ENCODE measurements around the gene RAD9A. TPM values are rescaled to one million over a fixed set of nuclear protein-coding genes. Genes with fewer than 3 reads are reported as not detected.

Gene RAD9A
- polyA plus RNA-seq, 3 donors = 3.7 to 31.7 (median 3.8) TPM

DNA sequence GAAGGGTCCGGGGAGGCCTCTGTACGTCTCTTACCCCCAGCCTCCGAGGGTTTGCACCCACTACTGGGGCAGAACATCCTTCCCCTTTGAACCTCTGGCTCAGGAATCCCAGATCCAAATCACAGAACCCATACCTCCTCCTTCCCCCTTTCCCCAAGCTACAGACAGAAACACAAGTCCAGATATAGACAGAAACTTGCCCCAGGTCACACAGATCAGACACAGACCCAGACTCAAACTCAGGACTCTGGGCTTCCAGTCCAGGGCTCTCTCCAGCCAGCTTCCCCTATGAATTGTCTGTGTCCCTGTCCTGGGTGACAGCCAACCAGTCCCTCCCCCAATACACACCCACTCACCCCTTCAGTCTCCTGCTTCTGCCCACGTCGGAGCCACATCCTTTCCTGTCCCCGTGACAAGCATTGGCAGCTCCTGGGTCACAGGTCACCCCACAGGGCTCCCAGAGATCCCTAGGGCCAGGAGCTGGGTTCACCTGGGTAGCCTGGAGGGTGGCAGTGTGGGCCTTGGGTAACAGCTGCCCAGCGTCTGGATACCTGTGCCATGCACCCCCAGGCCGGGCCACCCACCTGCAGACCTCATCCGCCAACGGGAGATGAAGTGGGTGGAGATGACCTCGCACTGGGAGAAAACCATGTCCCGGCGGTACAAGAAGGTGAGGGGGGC is 12.9 kb downstream of the RAD9A start:
- peak overlapping the region; percentile 84 for H3K4me2 ChIP-seq (replicated peaks; ENCODE audit: extremely low read depth, low read length, poor library complexity, severe bottlenecking)

DNA sequence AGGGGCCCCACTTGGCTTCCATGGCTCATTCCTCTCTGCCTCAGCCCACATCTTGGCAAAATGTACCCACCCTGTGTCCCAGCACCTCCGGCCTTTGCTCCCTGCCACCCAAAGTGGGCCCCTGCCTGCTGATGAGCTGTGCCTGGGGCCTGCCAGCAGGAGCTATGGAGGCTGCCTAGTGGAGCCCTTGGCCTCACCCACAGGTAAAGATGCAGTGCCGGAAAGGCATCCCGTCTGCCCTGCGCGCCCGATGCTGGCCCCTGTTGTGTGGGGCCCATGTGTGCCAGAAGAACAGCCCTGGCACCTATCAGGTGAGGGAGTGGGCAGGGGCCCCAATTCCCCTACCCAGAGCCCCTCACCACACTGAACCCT is 13.4 kb downstream of the RAD9A start:
- no peak overlapping the region for H2AFZ ChIP-seq (ENCODE audit: insufficient read depth, low read depth, low read length, poor library complexity, severe bottlenecking)
- H4K20me1 ChIP-seq (ENCODE audit: insufficient read depth, low read length) = peaks cover 57% of the 10 kb centered on the region
- peaks cover 15 to 21% of the 10 kb centered on the region in 2 donors for H3K36me3 ChIP-seq (replicated peaks in 1 of 2; ENCODE audit: control insufficient read depth in 1 of 2, insufficient read depth in 2 of 2, low read length in 2 of 2)
- 91% methylated on average over 6 of the region's 6 CpGs for WGBS (ENCODE audit: insufficient coverage)
- no peak overlapping the region for H3K9ac ChIP-seq (ENCODE audit: insufficient read depth, low read length, poor library complexity, severe bottlenecking)
- no peaks in the 10 kb centered on the region for H3K27me3 ChIP-seq (ENCODE audit: control insufficient read depth in 2 of 2, insufficient read depth in 2 of 2, low read length in 2 of 2)
- H3K4me2 ChIP-seq (replicated peaks; ENCODE audit: extremely low read depth, low read length, poor library complexity, severe bottlenecking) = peak overlapping the region; percentile 84
- H3K4me1 ChIP-seq (ENCODE audit: control insufficient read depth in 1 of 2, insufficient read depth in 2 of 2, low read length in 2 of 2) = peaks cover 82 to 94% of the 10 kb centered on the region in 2 donors
- Mint-ChIP-seq H3K4me3 (peak overlapping the region; percentile 63 to 93), H3K9me3 (no peaks in the 10 kb centered on the region), H3K36me3 (peaks cover 23 to 36% of the 10 kb centered on the region in 2 donors), H3K27me3 (ENCODE audit: low read depth in 3 of 3) (no peaks in the 10 kb centered on the region), H3K27ac (peak overlapping the region in 4 of 7 donors; percentile 25 to 93 (median 57)), H3K4me1 (peaks cover 85% of the 10 kb centered on the region)
- DNase-seq = no peak
- H3K27ac ChIP-seq (ENCODE audit: low read depth in 1 of 2, low read length in 2 of 2) = peak overlapping the region; percentile 65 to 85
- H3K9me3 ChIP-seq (replicated peaks in 1 of 2; ENCODE audit: control insufficient read depth in 1 of 2, insufficient read depth in 1 of 2, low read length in 2 of 2) = no peaks in the 10 kb centered on the region
- H3K4me3 ChIP-seq (replicated peaks in 1 of 3; ENCODE audit: low read depth in 2 of 3, low read length in 3 of 3) = peak overlapping the region in 1 of 3 experiments; percentile 82
- intact Hi-C loops (cut with micrococcal nuclease) = no loop called here
- H3K79me2 ChIP-seq (ENCODE audit: insufficient read depth, low read length) = peaks cover 56% of the 10 kb centered on the region
- TF ChIP-seq, protein P1, sequence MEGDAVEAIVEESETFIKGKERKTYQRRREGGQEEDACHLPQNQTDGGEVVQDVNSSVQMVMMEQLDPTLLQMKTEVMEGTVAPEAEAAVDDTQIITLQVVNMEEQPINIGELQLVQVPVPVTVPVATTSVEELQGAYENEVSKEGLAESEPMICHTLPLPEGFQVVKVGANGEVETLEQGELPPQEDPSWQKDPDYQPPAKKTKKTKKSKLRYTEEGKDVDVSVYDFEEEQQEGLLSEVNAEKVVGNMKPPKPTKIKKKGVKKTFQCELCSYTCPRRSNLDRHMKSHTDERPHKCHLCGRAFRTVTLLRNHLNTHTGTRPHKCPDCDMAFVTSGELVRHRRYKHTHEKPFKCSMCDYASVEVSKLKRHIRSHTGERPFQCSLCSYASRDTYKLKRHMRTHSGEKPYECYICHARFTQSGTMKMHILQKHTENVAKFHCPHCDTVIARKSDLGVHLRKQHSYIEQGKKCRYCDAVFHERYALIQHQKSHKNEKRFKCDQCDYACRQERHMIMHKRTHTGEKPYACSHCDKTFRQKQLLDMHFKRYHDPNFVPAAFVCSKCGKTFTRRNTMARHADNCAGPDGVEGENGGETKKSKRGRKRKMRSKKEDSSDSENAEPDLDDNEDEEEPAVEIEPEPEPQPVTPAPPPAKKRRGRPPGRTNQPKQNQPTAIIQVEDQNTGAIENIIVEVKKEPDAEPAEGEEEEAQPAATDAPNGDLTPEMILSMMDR (IDR thresholded peaks at IDR 0.05) = no peak

More for the DNA sequence above, 12.9 kb downstream of the RAD9A start:
- Histone ChIP-seq H2AFZ (ENCODE audit: insufficient read depth, low read depth, low read length, poor library complexity, severe bottlenecking) (peak overlapping the region; percentile 63), H3K36me3 (replicated peaks in 1 of 2; ENCODE audit: control insufficient read depth in 1 of 2, insufficient read depth in 2 of 2, low read length in 2 of 2) (peaks cover 20 to 24% of the 10 kb centered on the region in 2 donors), H3K4me3 (replicated peaks in 1 of 3; ENCODE audit: low read depth in 2 of 3, low read length in 3 of 3) (peak overlapping the region; percentile 56 to 83 (median 82)), H3K27ac (ENCODE audit: low read depth in 1 of 2, low read length in 2 of 2) (peak overlapping the region; percentile 65 to 85), H3K27me3 (ENCODE audit: control insufficient read depth in 2 of 2, insufficient read depth in 2 of 2, low read length in 2 of 2) (no peaks in the 10 kb centered on the region), H3K79me2 (ENCODE audit: insufficient read depth, low read length) (peaks cover 61% of the 10 kb centered on the region), H3K9ac (ENCODE audit: insufficient read depth, low read length, poor library complexity, severe bottlenecking) (peak overlapping the region; percentile 74), H3K4me1 (ENCODE audit: control insufficient read depth in 1 of 2, insufficient read depth in 2 of 2, low read length in 2 of 2) (peaks cover 82 to 95% of the 10 kb centered on the region in 2 donors), H3K9me3 (replicated peaks in 1 of 2; ENCODE audit: control insufficient read depth in 1 of 2, insufficient read depth in 1 of 2, low read length in 2 of 2) (no peaks in the 10 kb centered on the region), H4K20me1 (ENCODE audit: insufficient read depth, low read length) (peaks cover 59% of the 10 kb centered on the region)
- intact Hi-C loops (cut with micrococcal nuclease) = loop anchor here in 1 of 2 donors (5.0 kb wide), 1 partner anchor 63 kb away; the partner anchor contains the start of gene TMEM134
- Mint-ChIP-seq H3K27ac (peak overlapping the region; percentile 72 to 93 (median 84)), H3K4me3 (peak overlapping the region; percentile 82 to 93), H3K36me3 (peaks cover 23 to 35% of the 10 kb centered on the region in 2 donors), H3K4me1 (peaks cover 83% of the 10 kb centered on the region), H3K27me3 (ENCODE audit: low read depth in 3 of 3) (no peaks in the 10 kb centered on the region), H3K9me3 (no peaks in the 10 kb centered on the region)
- peak in 2 of 3 donors; percentile 35 to 36 for DNase-seq
- 25% methylated on average over 10 of the region's 13 CpGs for WGBS (ENCODE audit: insufficient coverage)
- TF ChIP-seq, protein P1 (IDR thresholded peaks at IDR 0.05) = no peak

All from CD14-positive monocyte (primary cell).